ENCODE data around the gene ADRA2B.

GRCh38 chr2:96124406-96125265 lies 8.3 kb upstream of the ADRA2B start:
- no peak for TF ChIP-seq CTCF (IDR thresholded peaks at IDR 0.05)
- TF ChIP-seq EZH2 (IDR thresholded peaks at IDR 0.05; ENCODE audit: borderline replicate concordance, insufficient read depth, low read depth, low read length, poor library complexity, severe bottlenecking) = no peak
